Ovary (tissue), 3 donors: ENCODE measurements around the gene NPRL2.

ENCODE experiments used
- EP300 ChIP-seq: sonication (generic); formaldehyde crosslinking; IDR thresholded peaks from one replicate; pipeline ENCODE4 v1.6.1; 2017; ENCODE audit warnings: antibody characterized with exemption
- POLR2A ChIP-seq: fragments of 450-650 bp; IDR thresholded peaks from one replicate; pipeline ENCODE4 v1.6.1; 2017; ENCODE audit warnings: antibody characterized with exemption, mild to moderate bottlenecking, moderate library complexity
- TF ChIP-seq, protein P1 (sequence below), 3 donors: fragments of 450-650 bp in 2 of 3; fragments of 200-600 bp in 1 of 3; IDR thresholded peaks; one replicate each; pipeline versions ENCODE4 v1.5.1 to v1.8.0; 2016 to 2022; ENCODE audit warnings: antibody characterized with exemption in 3 of 3, mild to moderate bottlenecking in 1 of 3
- donor health status: DM: no; HTN: no; CAD: no.

DNA sequence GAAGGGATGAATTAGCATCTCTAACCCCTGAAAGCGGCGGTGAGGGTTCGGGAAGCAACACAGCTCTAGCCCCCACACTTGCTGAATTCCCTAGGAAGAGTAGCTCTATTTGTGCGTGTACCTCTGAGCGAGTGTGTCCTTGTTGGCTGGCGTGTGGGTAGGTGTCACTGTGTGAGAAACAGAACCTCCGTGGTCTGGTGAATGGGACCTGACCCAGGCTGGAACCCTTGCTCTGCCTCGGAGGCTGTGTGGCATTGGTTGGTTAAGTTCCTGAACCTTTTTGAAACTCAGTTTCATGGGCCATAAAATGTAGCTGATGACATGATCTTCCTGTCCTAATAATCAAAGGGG is 9.2 kb upstream of the NPRL2 start:
- TF ChIP-seq, protein P1, sequence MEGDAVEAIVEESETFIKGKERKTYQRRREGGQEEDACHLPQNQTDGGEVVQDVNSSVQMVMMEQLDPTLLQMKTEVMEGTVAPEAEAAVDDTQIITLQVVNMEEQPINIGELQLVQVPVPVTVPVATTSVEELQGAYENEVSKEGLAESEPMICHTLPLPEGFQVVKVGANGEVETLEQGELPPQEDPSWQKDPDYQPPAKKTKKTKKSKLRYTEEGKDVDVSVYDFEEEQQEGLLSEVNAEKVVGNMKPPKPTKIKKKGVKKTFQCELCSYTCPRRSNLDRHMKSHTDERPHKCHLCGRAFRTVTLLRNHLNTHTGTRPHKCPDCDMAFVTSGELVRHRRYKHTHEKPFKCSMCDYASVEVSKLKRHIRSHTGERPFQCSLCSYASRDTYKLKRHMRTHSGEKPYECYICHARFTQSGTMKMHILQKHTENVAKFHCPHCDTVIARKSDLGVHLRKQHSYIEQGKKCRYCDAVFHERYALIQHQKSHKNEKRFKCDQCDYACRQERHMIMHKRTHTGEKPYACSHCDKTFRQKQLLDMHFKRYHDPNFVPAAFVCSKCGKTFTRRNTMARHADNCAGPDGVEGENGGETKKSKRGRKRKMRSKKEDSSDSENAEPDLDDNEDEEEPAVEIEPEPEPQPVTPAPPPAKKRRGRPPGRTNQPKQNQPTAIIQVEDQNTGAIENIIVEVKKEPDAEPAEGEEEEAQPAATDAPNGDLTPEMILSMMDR (IDR thresholded peaks at IDR 0.05): no peak
- TF ChIP-seq POLR2A (no peak), EP300 (no peak)
